GM21723 (cell line): ENCODE results near the gene MEI1.
A peak's percentile ranks its signal among the peaks of the same experiment; 100 is the strongest.

ENCODE experiments used
- ATAC-seq: cut with Tn5 transposase; IDR thresholded peaks from one replicate; pipeline ENCODE4 v1.9.1; 2021; ENCODE audit warnings: mild to moderate bottlenecking, moderate library complexity; ENCODE audit not compliant: unreplicated experiment

MEI1 gene

DNA sequence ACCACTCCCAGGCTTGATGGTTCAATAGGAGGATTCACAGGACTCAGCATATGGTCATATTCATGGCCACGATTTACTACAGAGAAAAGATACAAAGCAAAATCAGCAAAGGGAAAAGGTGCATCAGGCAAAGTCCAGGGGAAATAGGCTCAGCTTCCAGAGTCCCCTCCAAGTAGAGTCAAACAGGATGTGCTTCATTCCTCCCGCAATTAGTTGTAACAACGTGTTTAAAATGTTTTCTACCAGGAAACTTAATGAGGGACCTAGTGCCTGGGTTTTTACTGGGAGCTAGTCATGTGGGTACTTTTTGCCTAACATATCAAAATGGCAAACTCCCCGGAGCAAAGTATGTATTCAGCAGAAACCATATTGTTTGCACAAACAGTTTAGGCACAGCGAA lies 118.7 kb downstream of the MEI1 start:
- ATAC-seq = no peak

DNA sequence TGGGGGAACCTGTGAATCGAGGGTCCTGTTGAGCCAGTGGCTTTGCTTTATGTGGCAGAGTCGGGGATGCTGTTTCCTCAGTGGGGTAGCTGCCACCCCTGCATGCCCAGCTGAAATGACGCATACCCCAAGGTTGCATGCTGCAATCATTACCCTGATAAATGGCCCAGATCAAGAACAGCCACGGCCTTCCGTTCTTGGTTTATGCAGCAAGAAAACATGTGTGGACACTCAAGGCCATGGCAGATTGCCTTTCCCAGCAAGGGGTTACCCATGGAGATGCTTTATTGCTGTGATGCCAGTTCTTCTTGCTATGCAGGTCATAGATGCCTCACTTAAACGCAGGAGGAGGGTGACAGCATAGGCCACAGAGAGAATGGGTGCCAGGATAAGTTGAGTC lies 119.3 kb downstream of the MEI1 start:
- ATAC-seq = no peak

DNA sequence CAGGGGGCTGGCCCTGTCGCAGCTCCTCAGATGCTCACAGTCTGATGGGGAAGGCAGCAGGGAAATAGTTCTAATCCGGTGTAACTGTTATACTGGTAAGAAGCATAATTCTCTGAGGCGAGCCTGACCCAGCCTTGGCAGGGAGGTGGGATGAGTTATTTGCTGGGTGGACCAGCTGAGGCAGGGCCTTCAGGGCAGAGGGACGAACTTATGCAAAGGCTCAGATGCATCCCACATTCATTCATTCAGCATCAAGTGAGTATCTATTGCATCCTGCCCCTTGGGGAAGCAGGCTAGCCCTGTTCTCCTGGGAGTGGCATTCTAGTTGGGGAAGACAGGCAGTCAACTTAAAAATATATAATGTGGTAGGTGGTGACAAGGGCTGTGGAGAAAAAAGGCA lies 120.0 kb downstream of the MEI1 start:
- no peak for ATAC-seq

DNA sequence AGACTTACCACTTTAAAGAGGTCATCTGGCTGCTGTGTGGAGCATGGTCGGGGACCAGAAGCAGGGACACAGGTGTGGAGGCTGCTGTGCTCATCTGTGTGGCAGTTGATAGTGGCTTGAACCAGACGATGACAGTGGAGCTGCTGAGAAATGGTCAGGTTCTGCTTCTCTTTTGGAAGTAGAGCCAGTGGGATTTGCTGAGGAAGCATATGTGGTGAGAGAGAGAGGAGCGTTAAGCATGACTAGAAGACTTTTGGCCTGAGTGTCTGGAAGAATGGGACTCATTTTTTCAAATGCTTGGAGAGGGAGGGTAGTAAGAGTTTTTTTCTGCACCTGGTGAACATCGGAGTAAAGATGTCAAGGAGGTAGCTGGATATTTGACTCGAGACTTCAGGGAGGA lies 121.1 kb downstream of the MEI1 start:
- ATAC-seq = no peak

DNA sequence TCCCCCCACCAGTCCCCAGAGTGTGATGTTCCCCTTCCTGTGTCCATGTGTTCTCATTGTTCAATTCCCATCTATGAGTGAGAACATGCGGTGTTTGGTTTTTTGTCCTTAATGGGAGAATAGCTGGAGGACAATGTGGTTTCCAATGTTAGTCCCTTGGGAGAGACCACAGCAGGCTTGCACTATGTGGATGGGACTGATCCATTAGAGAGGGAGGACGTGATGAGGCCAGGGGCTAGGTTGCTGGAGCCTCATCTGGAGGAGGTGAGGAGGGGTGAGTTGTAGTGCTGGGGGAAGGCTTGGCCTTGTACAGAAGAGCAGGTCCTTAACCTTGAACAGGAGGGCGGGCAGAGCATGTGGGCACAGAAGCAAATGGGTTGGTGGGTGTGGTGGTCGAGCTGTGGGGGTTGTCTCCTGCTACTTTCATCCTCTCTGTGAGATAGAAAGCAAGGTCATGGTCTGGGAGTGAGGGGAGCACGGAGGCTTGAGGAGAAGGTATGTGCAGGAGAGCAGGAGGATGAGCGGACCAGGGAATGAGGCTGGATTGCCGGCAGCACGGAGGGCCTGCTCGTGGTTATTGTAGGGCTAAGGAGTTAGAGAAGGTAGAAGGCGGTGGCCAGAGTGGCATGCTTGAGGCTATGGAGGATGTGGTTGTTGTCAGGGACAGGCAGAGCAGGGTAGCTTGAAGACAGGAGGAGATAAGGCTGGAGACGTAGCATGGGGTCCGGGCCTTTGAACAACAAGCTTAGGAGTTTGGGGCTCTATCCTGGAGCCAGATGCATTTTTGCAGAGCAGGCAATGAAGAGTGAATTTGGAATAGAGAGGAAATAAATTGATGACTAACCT lies 122.4 kb downstream of the MEI1 start:
- no peak for ATAC-seq

DNA sequence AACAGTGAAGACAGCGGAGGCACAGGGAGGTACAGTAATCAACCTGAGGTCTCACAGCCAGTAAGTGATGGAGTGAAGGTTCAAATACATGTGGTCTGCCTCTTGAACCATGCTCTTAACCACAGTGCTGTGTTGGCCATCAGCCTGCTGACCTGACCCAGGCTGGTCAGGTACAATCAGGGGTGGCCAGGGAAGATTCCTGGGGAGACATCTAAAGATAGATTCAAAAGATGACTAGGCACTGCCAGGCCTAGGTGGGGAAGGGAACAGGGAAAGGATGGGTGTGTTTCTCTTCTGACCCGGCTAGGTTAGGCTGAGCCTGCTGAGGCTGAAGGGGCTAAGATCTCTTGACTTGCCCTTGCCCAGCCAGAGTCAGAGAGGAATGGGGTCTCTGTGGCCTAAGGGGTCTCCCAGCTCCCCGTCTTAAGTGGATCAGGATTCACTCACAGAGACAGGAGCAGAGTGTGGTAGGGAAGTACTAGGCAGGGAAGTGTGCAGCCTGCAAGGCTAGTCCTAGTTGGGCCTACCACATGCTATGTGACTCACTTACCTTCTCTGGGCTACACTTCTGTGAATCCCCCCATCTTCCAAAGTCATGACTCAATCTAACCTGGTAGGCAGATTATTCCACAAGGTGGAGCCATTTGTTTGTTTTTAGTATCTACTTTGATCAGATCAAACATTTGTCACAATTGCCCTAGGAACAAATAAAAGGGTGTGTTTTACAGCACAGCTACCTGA lies 123.2 kb downstream of the MEI1 start:
- ATAC-seq = no peak

DNA sequence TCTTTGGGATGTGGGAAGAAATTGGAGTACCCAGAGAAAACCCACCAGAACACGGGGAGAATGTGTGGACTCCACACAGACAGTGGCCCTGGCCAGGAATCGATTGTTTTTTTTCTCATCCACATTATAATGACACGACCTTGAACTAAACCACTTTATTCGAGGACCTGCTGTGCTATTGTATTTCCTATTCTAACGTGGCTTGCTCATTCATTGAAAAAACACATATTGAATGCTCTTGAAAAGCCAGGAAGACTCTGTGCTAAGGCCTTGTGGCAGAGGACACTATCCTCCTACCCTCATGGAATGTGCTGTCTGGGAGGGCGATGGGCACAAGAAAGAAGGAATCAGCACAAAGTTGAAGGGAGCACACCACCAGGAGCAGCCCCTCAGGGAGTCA lies 124.5 kb downstream of the MEI1 start:
- no peak for ATAC-seq

DNA sequence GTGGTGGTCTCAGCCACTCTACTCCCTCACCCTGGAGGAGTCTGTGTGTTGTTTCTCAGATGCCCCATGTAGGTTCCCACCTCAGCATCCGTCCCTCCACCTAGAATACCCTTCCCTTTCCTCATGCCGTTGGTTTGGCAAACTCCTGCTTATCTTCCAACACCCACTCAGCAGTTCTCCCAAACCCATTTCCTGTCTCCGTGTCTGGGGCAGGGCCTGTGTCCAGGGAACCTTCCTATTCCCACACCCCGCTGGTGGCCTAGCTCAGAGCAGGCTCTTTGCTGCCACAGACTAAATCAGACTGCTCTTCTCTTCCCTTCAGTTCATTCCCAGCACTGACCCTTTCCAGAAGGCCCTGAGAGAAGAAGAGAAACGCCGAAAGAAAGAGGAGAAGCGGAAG lies 126.1 kb downstream of the MEI1 start:
- ATAC-seq = no peak

DNA sequence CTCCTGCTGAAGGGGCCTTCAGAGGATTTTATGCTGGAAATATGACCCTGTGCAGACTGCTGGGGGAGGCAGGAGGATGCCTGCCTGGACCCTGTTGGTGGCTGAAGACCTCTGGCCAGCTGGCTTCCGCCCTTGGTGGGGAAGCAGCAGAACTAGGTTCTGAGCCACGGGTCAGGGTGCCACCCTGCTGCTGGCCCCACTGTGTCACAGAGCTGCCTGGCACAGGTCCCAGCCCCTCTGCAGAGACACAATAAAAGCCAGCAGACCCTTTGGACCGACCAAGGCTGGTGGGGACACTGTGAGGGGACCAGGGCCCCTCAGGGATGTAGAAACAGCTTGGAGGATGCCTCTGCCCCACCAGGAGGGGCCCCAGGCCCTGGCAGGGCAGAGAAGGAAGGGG lies 126.7 kb downstream of the MEI1 start:
- no peak for ATAC-seq

DNA sequence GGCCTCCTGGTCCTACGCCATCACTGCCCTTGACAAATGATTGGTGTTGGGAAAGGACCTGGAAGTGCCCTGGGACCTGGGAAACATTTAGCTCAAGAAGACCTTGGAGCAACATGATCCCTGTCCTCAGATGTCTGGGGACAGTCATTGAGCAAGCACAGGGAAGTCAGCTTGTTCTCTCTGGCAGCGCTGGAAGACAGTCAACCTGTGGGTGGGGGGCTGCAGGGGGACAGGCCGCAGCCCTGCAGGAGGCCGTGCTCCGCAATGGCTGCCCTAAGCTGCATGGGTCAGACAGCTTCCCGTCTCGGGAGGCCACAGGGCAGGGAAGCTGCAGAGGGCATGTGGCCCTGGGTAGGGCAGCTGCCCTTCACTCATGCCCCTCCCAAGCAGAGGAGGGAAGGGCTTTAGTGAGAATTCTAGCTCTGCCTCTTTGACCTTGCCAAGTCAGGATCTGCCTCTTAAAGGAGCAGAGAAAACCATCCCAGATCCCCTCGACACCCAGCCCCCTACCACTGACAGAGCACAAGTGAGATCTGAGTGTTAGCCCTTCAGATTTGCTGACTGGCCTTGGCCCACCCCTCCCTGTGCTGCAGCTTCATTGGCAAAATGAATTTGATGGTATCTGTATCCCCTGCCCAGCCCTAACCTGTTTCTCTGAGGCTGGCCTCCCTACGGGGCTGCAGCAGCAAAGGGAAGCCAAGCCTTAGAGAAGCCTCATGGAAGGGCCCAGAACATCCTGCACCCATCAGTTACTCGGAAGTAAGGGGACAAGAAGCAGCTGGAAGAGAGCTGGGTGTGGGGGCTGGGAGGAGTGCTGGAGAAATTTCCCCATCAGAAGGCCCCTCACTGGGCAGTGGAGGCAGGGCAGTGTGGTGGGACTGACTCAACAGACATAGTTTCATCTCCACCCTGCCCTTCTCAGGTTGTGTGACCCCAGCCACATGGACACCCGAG lies 127.4 kb downstream of the MEI1 start:
- ATAC-seq = no peak

DNA sequence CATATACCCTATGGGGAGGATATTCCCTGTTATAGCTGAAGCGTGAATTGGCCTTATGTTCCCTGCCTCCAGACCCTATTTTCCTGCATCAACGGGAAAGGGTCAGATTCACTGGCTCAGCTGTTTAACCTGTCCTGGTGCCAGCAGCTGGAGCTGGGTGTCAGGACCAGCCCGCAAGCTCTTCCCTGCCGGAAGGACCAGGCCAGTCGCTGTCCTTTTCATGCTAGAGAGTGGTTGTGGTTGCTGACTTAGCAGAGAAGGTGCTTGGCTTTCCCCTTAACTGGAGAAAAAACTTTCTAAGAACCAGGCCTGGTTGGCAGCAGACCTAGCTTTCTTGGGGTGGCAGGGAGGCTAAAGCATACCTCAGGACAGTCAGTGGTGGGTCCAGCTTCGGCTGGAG lies 128.4 kb downstream of the MEI1 start:
- no peak for ATAC-seq

DNA sequence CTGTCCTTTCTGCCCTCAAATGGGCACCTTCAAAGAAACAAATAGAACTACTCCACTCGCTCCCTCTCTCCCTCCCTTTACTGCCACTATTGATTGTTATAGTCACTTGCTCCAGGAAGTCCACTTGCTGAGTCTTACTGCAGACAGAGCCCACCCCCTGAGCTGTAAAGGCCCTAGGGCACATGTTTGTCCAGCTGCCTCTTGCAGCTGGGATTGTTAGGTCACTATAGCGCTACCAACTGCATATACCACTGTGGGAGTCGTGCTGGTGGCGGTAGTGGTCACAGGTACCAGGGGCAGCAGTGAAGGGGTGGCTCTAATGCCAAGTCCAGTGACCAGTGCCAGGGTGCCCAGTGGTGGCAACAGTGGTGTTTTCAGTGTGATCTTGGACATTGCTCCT lies 129.2 kb downstream of the MEI1 start:
- no peak for ATAC-seq

DNA sequence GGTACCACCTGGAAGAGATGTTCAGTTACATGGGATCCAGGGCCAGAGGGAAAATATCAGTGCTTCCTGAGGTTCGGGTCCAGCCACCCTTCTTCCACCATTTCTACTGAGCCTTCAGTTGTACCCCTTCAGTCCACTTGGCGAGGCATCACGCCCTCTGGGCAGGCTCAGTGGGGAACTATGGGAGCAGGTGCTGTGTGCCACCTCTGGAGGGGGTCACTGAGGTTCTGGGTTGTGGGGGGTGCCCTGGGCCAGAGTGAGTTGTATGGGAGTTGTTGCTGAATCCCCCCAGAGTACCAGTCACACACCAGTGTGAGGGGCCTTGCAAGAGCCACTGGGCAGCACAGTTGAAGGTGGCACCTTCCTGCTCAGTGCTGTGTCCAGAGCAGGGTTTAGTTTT lies 130.9 kb downstream of the MEI1 start:
- no peak for ATAC-seq

DNA sequence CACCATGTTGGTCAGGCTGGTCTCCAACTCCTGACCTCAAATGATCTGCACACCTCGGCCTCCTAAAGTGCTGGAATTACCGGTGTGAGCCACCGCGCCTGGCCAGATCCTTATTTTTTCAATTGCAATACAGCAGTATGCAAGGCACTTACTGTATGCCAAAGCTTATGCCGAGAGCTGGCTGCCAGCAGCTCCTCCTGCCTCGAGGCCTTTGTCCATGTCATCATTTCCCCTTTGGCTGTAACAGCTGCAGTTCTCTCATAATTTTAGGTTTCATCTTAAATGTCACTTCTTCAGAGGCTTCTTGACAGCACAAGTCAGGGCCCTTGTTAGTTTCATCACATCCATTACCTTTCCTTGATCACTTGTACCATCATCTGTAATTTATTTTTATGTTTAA lies 132.1 kb downstream of the MEI1 start:
- no peak for ATAC-seq

DNA sequence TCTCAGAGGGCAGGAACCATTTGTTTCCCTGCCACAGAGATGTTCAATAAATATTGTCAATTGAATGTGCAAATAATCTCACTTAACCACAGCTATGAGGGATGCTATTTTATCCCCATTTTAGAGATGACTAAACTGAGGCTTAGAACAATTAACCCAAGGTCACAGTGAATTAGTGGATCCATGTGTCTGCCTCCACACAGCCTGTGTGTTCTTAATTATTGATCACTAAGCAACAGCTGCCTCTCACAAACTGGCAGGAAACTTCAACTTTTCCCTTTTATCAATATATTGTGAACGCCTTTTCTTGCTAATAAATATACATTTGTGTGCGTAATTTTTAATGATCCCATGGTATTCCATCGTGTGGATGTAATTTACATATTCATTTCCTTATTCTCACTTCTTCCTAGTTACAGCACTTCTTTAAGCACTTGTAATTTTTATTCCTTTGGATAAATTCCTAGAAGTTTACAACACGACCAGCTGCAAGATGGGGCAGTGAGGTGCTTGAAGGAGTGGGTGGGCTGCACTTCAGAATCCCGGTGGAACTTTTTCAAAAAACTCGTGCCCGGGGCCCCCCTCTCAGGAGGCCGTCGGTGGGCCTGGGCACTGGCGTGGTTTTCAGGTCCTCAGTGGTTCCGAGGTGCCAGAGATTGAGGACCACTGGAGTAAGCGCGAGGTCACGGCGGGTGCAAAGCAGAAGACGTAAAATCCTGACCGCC lies 132.7 kb downstream of the MEI1 start:
- ATAC-seq = no peak

DNA sequence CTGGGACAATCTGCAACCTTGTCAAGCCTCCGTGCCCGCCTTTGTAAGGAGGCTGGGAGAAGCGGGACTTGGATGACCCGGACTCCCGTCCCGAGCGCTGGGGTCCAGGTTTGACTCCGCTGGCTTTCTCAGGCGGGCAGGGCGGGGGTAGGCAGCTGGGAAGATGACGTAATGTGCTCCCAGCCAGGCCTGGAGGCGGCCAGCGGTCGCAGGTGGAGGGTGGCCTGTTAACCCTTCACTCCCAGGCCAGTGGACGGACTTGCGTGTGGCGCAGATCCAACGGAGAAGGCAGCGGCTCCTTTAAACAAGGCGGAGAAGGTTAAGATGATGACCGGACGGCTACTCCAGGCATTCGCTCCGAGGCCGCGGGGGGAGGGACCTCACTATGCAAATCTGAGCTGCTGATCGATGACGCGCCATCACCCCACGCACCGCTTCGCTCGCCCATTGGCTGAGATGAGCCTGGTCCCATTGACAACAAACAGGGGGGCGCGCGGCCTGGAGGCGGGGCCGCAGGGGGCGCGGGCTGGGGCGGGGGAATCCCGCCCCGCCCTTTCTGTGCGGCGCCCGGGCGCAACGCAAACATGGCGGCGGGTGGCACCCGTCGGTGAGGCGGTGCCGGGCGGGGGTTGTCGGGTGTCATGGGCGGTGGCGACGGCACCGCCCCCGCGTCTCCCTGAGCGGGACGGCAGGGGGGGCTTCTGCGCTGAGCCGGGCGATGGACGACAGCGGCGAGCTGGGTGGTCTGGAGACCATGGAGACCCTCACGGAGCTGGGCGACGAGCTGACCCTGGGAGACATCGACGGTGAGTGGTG lies 133.5 kb downstream of the MEI1 start, which contains the start of gene SREBF2:
Gene SREBF2 (plus strand): TSS at position 553 of the 816 bp plus-strand sequence. CDS start 166 bp downstream, at position 719.
- ATAC-seq = peak; percentile 83

DNA sequence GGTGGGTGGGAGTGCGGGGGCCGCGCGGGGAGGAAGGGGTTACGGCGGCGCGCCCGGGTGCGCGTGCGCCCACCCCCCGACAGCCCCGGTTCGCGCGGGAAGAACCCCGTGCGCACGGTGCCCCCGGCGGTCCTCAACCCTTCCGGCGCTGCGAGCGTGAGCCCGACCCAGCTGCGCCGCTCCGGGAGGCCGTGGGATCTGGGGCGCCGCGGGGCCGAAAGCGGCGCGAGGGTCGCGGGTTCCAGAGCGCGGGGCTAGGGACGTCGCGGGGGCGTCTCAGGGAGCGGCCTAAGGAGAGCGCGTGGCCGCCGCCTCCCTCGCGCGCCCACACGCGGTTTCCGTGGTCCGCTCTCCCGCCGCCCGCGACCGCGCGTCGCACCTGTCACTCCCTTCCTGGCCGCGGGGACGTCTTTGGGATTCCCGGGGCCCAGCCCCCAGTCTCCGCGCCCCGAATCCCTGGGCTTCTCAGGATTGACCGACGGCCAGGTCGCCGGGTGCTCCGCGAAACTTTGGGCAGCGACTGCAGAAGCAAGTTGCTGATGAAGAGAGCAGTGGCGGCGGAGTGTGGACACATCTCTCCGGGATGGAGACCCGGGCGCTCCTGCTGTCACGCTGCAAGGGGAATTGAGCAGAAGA lies 134.2 kb downstream of the MEI1 start:
- ATAC-seq = peak; percentile 18

DNA sequence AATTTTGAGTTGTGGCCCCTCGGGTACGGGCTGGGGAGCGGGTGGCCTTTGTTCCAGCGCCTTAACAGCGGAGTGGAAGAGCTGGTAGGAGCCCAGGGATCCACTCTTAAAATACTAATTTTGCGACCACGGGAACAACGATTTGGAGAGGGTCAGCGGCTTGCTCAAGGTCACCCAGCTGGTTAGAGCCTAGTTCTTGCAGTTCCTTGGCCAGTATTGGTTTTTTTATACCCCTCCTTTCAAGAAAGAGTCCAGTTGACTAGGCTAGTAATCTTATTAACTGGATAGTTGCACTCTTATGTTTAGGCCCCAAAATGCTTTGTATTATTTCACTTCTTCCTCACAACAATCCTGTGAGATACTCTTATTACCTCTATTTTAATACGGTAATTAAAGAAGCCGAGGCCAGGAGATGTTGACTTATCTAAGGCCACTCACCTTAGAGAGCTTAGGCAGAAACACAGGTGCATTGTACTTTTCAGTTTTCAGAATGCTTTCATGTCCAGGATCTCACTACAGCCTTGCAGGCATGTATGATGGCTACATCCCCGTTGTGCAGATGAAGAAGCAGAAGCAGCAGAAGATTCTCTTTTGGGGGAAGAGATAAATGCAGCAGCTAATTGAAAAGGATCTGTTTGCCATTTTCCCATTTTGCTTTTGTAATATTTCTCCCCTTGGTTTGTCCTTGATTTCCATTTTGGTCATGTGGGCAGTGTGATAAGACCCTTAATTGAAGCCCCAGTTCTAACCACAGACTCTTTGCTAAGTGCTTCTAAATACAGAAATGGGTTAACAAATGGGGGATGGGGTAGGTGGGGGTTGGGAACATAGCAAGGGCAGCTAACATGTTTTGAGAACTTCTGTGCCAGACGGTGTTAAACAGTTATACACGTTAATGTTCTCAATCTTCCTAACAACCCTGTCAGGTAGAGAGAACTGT lies 135.0 kb downstream of the MEI1 start:
- ATAC-seq = no peak
